ENCODE results near the gene GSG1L.

DNA sequence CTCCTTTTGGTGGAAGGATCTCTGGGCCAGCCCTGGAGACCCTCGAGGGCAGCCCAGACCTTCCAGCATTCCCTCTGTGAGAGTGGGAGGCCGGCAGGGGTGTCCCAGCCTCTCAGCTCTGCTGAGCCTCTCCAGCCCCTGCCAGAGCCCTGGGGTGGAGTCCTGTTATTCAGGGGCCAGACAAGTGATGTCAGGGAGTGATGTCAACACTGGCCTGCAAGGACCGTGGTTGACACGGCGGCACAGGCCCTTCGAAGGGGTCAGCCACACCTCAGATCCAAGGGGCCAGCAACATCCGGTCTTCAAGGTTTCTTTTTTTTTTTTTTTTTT is 282.4 kb downstream of the GSG1L start:
- TF ChIP-seq NFRKB (IDR thresholded peaks at IDR 0.05) (no peak), ELF4 (IDR thresholded peaks at IDR 0.05) (no peak), SP1 (IDR thresholded peaks at IDR 0.05) (no peak), HDGF (IDR thresholded peaks at IDR 0.05; ENCODE audit: borderline replicate concordance) (no peak), ZNF384 (IDR thresholded peaks at IDR 0.05) (no peak), FOXA1 (IDR thresholded peaks at IDR 0.05) (no peak), FOXM1 (IDR thresholded peaks at IDR 0.05; ENCODE audit: borderline replicate concordance) (no peak)
- TF ChIP-seq, protein P1, sequence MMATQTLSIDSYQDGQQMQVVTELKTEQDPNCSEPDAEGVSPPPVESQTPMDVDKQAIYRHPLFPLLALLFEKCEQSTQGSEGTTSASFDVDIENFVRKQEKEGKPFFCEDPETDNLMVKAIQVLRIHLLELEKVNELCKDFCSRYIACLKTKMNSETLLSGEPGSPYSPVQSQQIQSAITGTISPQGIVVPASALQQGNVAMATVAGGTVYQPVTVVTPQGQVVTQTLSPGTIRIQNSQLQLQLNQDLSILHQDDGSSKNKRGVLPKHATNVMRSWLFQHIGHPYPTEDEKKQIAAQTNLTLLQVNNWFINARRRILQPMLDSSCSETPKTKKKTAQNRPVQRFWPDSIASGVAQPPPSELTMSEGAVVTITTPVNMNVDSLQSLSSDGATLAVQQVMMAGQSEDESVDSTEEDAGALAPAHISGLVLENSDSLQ (IDR thresholded peaks at IDR 0.05), result no peak
